Activated T-helper 1 cell treated with anti-CD3 and anti-CD28 coated beads, Interleukin-12 subunit alpha, Interleukin-12 subunit beta, Interleukin-2, Interleukin-4 antibody, amounts not matched to agents 30 ng/mL and 10 ng/mL and 1 ng/mL, durations not matched to agents 14 hours and 24 hours and 36 hours (primary cell): Measurements from ENCODE around the gene JAZF1. TPM values are rescaled to one million over a fixed set of nuclear protein-coding genes. Genes with fewer than 3 reads are reported as not detected.

Source experiments
- DNase-seq: peaks from one replicate; pipeline ENCODE4 v3.0.0; 2021; ENCODE audit warnings: low spot score
- H3K27ac Mint-ChIP-seq: one replicate; pipeline ENCODE4 v1.8.0; 2021; ENCODE audit warnings: mild to moderate bottlenecking, mixed read lengths
- H3K27me3 Mint-ChIP-seq: one replicate; pipeline ENCODE4 v1.8.0; 2022; ENCODE audit warnings: mild to moderate bottlenecking, moderate library complexity, mixed read lengths; ENCODE audit not compliant: insufficient read depth
- H3K36me3 Mint-ChIP-seq: one replicate; pipeline ENCODE4 v1.8.0; 2021; ENCODE audit warnings: low read depth, mixed read lengths
- H3K4me1 Mint-ChIP-seq: one replicate; pipeline ENCODE4 v1.8.0; 2021; ENCODE audit warnings: low read depth, mixed read lengths
- H3K4me3 Mint-ChIP-seq: one replicate; pipeline ENCODE4 v1.8.0; 2021; ENCODE audit warnings: mild to moderate bottlenecking, moderate library complexity, mixed read lengths
- H3K9me3 Mint-ChIP-seq: one replicate; pipeline ENCODE4 v1.8.0; 2021; ENCODE audit warnings: mixed read lengths
- intact Hi-C: fragments of 100-400 bp; cut with micrococcal nuclease; formaldehyde crosslinking; loops from one replicate; pipeline ENCODE4 v1.15.1; 2024
- total RNA-seq: library from RNA; stranded (reverse); gene quantifications from 2 replicates; pipeline ENCODE4 v1.2.3, GENCODE V29; 2022

Gene JAZF1
- total RNA-seq, 1 donor from 2014 or later, result 9.8 TPM

GRCh38 chr7:28065721-28066285 lies 114.8 kb downstream of the JAZF1 start:
- intact Hi-C loops, result no loop called here
- no peaks in the 10 kb centered on the region for H3K9me3 Mint-ChIP-seq
- H3K4me3 Mint-ChIP-seq, result no peak overlapping the region
- H3K36me3 Mint-ChIP-seq, result no peaks in the 10 kb centered on the region
- no peaks in the 10 kb centered on the region for H3K4me1 Mint-ChIP-seq
- no peak for DNase-seq
- H3K27ac Mint-ChIP-seq, result no peak overlapping the region
- H3K27me3 Mint-ChIP-seq, result peaks cover 9% of the 10 kb centered on the region

DNA sequence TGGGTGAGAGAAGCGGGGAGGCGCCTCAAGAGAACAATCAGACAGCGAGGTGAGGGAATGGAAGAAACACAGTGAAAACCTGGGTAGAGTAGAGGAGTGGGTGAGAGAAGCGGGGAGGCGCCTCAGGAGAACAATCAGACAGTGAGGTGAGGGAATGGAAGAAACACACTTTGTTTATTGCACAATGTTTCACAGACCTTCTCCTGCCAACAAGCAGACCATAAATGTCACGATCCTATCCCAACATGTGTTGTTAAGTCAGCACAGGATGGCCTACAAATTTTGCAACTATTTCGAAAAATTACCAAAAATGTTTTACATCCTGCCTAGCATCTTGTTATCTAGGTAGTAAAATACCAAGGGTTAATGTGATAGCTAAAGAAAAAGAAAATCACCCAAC lies 115.3 kb downstream of the JAZF1 start:
- no peaks in the 10 kb centered on the region for H3K9me3 Mint-ChIP-seq
- H3K27ac Mint-ChIP-seq, result no peak overlapping the region
- DNase-seq, result no peak
- H3K36me3 Mint-ChIP-seq, result no peaks in the 10 kb centered on the region
- H3K4me3 Mint-ChIP-seq, result no peak overlapping the region
- peaks cover 10% of the 10 kb centered on the region for H3K27me3 Mint-ChIP-seq
- intact Hi-C loops, result no loop called here
- no peaks in the 10 kb centered on the region for H3K4me1 Mint-ChIP-seq

GRCh38 chr7:28064437-28064836 lies 116.2 kb downstream of the JAZF1 start:
- Mint-ChIP-seq H3K36me3 (no peaks in the 10 kb centered on the region), H3K4me3 (no peak overlapping the region), H3K9me3 (no peaks in the 10 kb centered on the region), H3K27ac (no peak overlapping the region), H3K27me3 (peaks cover 14% of the 10 kb centered on the region), H3K4me1 (no peaks in the 10 kb centered on the region)
- intact Hi-C loops, result no loop called here
- DNase-seq, result no peak

- no peak overlapping the region for H3K4me3 Mint-ChIP-seq
- H3K4me1 Mint-ChIP-seq, result no peaks in the 10 kb centered on the region
- intact Hi-C loops, result loop anchor here (2.0 kb wide), 2 partner anchors 16 to 24 kb away; no protein-coding TSS in a partner anchor
- H3K27ac Mint-ChIP-seq, result no peak overlapping the region
- DNase-seq, result no peak
- H3K36me3 Mint-ChIP-seq, result no peaks in the 10 kb centered on the region
- no peaks in the 10 kb centered on the region for H3K9me3 Mint-ChIP-seq
- H3K27me3 Mint-ChIP-seq, result peaks cover 12% of the 10 kb centered on the region
Measured at GRCh38 chr7:28062197-28062991, 118.2 kb downstream of the JAZF1 start.

- Mint-ChIP-seq H3K4me1 (no peaks in the 10 kb centered on the region), H3K27ac (no peak overlapping the region), H3K9me3 (no peaks in the 10 kb centered on the region), H3K4me3 (no peak overlapping the region), H3K27me3 (peaks cover 12% of the 10 kb centered on the region), H3K36me3 (no peaks in the 10 kb centered on the region)
- no peak for DNase-seq
- intact Hi-C loops, result loop anchor here (2.0 kb wide), 2 partner anchors 17 to 23 kb away; no protein-coding TSS in a partner anchor
Measured at GRCh38 chr7:28061824-28062196, 118.8 kb downstream of the JAZF1 start.

GRCh38 chr7:28060371-28060950 lies 120.1 kb downstream of the JAZF1 start:
- intact Hi-C loops, result no loop called here
- no peaks in the 10 kb centered on the region for H3K4me1 Mint-ChIP-seq
- H3K4me3 Mint-ChIP-seq, result no peak overlapping the region
- H3K27ac Mint-ChIP-seq, result no peak overlapping the region
- no peak for DNase-seq
- H3K36me3 Mint-ChIP-seq, result no peaks in the 10 kb centered on the region
- peaks cover 19% of the 10 kb centered on the region for H3K27me3 Mint-ChIP-seq
- no peaks in the 10 kb centered on the region for H3K9me3 Mint-ChIP-seq

DNA sequence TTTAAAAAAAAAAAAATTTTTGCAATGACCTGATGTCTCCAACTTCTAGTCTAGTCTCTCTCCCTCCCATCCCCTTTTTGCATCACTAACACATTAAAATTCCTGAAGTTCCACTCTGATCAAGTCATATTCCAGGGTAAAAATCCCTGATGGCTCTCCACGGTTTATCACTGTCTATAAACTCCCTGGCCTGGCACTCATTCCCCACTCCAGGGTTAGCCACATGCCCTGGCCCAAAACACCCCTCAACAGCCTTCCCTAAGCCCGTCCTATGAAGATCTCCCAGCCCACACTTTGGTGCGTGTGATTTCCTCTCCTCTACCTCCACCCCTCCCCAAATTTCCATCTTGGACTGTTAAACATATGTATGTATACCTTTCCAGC lies 125.4 kb downstream of the JAZF1 start:
- Mint-ChIP-seq H3K9me3 (no peaks in the 10 kb centered on the region), H3K36me3 (no peaks in the 10 kb centered on the region), H3K27ac (no peak overlapping the region), H3K4me3 (no peak overlapping the region), H3K4me1 (no peaks in the 10 kb centered on the region), H3K27me3 (peaks cover 13% of the 10 kb centered on the region)
- no peak for DNase-seq
- intact Hi-C loops, result no loop called here

- intact Hi-C loops, result no loop called here
- no peaks in the 10 kb centered on the region for H3K9me3 Mint-ChIP-seq
Measured at GRCh38 chr7:28054531-28055160, 125.9 kb downstream of the JAZF1 start.

DNA sequence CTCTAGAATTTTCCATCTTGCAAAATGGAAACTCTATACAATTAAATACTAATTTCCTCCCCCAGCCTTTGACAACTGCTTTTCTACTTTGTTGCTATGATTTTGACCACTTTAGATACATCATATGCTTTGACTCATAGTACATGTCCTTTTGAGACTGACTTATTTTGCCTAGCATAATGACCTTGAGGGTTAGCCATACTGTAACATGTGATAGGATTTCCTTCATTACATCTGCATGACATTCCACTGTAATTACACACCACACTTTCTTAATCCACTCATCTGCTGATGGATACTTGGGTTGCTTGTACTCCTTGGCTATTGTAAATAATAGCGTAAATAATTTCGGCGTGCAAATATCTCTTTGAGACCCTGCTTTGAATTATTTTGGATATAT lies 127.7 kb downstream of the JAZF1 start:
- Mint-ChIP-seq H3K9me3 (no peaks in the 10 kb centered on the region), H3K4me1 (no peaks in the 10 kb centered on the region), H3K27ac (no peak overlapping the region), H3K27me3 (peaks cover 10% of the 10 kb centered on the region), H3K36me3 (no peaks in the 10 kb centered on the region), H3K4me3 (no peak overlapping the region)
- no peak for DNase-seq
- intact Hi-C loops, result no loop called here

More at GRCh38 chr7:28054531-28055160, 125.9 kb downstream of the JAZF1 start:
- Mint-ChIP-seq H3K4me1 (no peaks in the 10 kb centered on the region), H3K4me3 (no peak overlapping the region), H3K27ac (no peak overlapping the region), H3K36me3 (no peaks in the 10 kb centered on the region), H3K27me3 (peaks cover 12% of the 10 kb centered on the region)
- DNase-seq, result no peak

GRCh38 chr7:28048694-28049093 lies 131.9 kb downstream of the JAZF1 start:
- H3K9me3 Mint-ChIP-seq, result no peaks in the 10 kb centered on the region

GRCh38 chr7:28046035-28046434 lies 134.6 kb downstream of the JAZF1 start:
- no peak for DNase-seq
- Mint-ChIP-seq H3K9me3 (peaks cover 3% of the 10 kb centered on the region), H3K4me3 (no peak overlapping the region), H3K36me3 (no peaks in the 10 kb centered on the region), H3K27me3 (peaks cover 26% of the 10 kb centered on the region), H3K4me1 (peaks cover 8% of the 10 kb centered on the region), H3K27ac (no peak overlapping the region)
- intact Hi-C loops, result no loop called here

More at GRCh38 chr7:28048694-28049093, 131.9 kb downstream of the JAZF1 start:
- H3K4me3 Mint-ChIP-seq, result no peak overlapping the region
- H3K36me3 Mint-ChIP-seq, result no peaks in the 10 kb centered on the region
- intact Hi-C loops, result no loop called here
- H3K4me1 Mint-ChIP-seq, result no peaks in the 10 kb centered on the region
- peaks cover 21% of the 10 kb centered on the region for H3K27me3 Mint-ChIP-seq
- H3K27ac Mint-ChIP-seq, result no peak overlapping the region
- DNase-seq, result no peak

DNA sequence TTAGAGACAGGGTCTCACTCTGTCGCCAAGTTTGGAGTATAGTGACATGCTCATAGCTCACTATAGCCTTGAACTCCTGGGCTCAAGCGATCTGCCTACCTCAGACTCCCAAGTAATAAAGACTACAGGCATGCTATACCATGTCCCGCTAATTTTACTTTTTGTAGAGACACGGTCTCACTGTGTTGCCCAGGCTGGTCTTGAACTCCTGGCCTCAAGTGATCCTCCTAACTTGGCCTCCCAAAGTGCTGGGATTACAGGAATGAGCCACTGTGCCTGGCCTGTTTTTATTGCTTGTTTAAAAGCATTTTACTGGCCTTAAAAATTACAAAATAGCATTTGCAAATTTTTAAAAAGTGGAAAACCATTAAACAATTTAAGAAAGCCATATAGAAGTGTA lies 135.0 kb downstream of the JAZF1 start:
- no peak for DNase-seq
- Mint-ChIP-seq H3K4me1 (peaks cover 8% of the 10 kb centered on the region), H3K27ac (no peak overlapping the region), H3K4me3 (no peak overlapping the region), H3K9me3 (peaks cover 3% of the 10 kb centered on the region), H3K36me3 (no peaks in the 10 kb centered on the region), H3K27me3 (peaks cover 30% of the 10 kb centered on the region)
- intact Hi-C loops, result no loop called here

DNA sequence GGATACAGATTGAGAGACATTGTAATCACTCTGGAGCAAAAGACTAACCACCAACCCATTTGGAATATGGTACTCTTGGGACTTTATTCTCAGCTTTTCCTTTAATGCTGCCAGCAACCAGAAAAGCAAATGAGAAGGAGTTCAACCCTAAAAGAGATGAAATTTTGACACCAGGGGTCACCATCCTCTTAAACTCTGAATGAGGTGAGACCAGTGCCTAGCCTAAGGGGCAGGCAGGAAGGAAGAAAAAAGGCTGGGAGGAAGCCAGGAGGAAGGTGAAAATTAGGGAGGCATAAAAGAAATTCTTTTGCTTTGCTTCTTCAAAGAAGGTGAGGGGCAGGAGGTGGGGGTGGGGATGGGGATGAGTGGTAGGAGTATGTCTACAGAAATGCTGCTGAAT lies 135.8 kb downstream of the JAZF1 start:
- peaks cover 3% of the 10 kb centered on the region for H3K9me3 Mint-ChIP-seq
- H3K27me3 Mint-ChIP-seq, result peaks cover 31% of the 10 kb centered on the region
- H3K4me3 Mint-ChIP-seq, result no peak overlapping the region
- intact Hi-C loops, result loop anchor here (5.0 kb wide), 1 partner anchor 32 kb away; no protein-coding TSS in a partner anchor
- peaks cover 8% of the 10 kb centered on the region for H3K4me1 Mint-ChIP-seq
- no peaks in the 10 kb centered on the region for H3K36me3 Mint-ChIP-seq
- no peak overlapping the region for H3K27ac Mint-ChIP-seq
- no peak for DNase-seq
